IMR-90 (cell line): ENCODE measurements around the gene NPS. TPM values are rescaled to one million over a fixed set of nuclear protein-coding genes. Genes with fewer than 3 reads are reported as not detected.

Source experiments
- ATAC-seq: fragments of 200-7000 bp; cut with Tn5 transposase; 2 replicates; pipeline ENCODE4 v1.9.1; 2020; ENCODE audit warnings: low read depth, mild to moderate bottlenecking, moderate library complexity
- Bru-seq: library from RNA; stranded (reverse); fragments of 400-500 nt; gene quantifications from one replicate; lab custom pipeline; 2021; lab: Mats Ljungman, UMichigan
- BruChase-seq, 2 experiments: library from RNA; stranded (reverse); fragments of 400-500 nt; gene quantifications; one replicate each; lab custom pipeline; 2021; lab: Mats Ljungman, UMichigan
- BruUV-seq: library from RNA; stranded (reverse); fragments of 400-500 nt; replicated peaks from 2 replicates; lab custom pipeline; 2021; lab: Mats Ljungman, UMichigan
- CTCF ChIA-PET: fragments of 300-600 bp; formaldehyde crosslinking; extraction: SDS; loops from one replicate; lab custom pipeline; 2021; ENCODE audit warnings: antibody characterized with exemption; lab: Yijun Ruan, JAX
- POLR2A ChIA-PET: fragments of 300-600 bp; sonication (Branson Sonifier 250); formaldehyde crosslinking; loops from one replicate; lab custom pipeline; 2022; ENCODE audit warnings: antibody characterized with exemption; ENCODE audit not compliant: unreplicated experiment; lab: Charles Lee
- DNase-seq: peaks from one replicate; pipeline ENCODE4 v3.0.0; 2013
- H2AFZ ChIP-seq: replicated peaks from 2 replicates; pipeline ENCODE3; 2013; ENCODE audit warnings: low read length, mild to moderate bottlenecking; ENCODE audit not compliant: poor library complexity
- H2AK5ac ChIP-seq: 2 replicates; pipeline ENCODE4 v1.6.1; 2013; ENCODE audit warnings: low read depth, low read length, inconsistent platforms
- H2AK9ac ChIP-seq: replicated peaks from 2 replicates; pipeline ENCODE3; 2013; ENCODE audit warnings: mild to moderate bottlenecking, low read depth, low read length, moderate library complexity; ENCODE audit not compliant: poor library complexity
- H2BK120ac ChIP-seq: 2 replicates; pipeline ENCODE4 v1.6.1; 2013; ENCODE audit warnings: low read depth, low read length, inconsistent platforms
- H2BK15ac ChIP-seq: 3 replicates; pipeline ENCODE4 v1.6.1; 2013; ENCODE audit warnings: low read depth, low read length, inconsistent platforms
- H2BK20ac ChIP-seq: 2 replicates; pipeline ENCODE4 v1.6.1; 2013; ENCODE audit warnings: low read depth, mild to moderate bottlenecking, inconsistent platforms, low read length, moderate library complexity
- H2BK5ac ChIP-seq: 2 replicates; pipeline ENCODE4 v1.6.1; 2013; ENCODE audit warnings: mild to moderate bottlenecking, low read depth, low read length, inconsistent platforms; ENCODE audit not compliant: poor library complexity, severe bottlenecking
- H3K14ac ChIP-seq: replicated peaks from 2 replicates; pipeline ENCODE4 v1.6.1; 2013; ENCODE audit warnings: low read depth, low read length, inconsistent platforms
- H3K18ac ChIP-seq: 2 replicates; pipeline ENCODE4 v1.6.1; 2013; ENCODE audit warnings: low read depth, low read length, control low read depth
- H3K23ac ChIP-seq: 2 replicates; pipeline ENCODE4 v1.6.1; 2013; ENCODE audit warnings: low read depth, low read length, inconsistent platforms
- H3K27ac ChIP-seq: 2 replicates; pipeline ENCODE4 v1.5.1; 2013; ENCODE audit warnings: mild to moderate bottlenecking, control low read depth, low read length; ENCODE audit not compliant: insufficient read depth
- H3K27me3 ChIP-seq: 2 replicates; pipeline ENCODE4 v1.6.1; 2013; ENCODE audit warnings: low read length; ENCODE audit not compliant: control insufficient read depth, insufficient read depth
- H3K36me3 ChIP-seq: 2 replicates; pipeline ENCODE4 v1.6.1; 2013; ENCODE audit warnings: low read length, mixed read lengths; ENCODE audit not compliant: control insufficient read depth, insufficient read depth
- H3K4ac ChIP-seq: 2 replicates; pipeline ENCODE4 v1.6.1; 2013; ENCODE audit warnings: low read depth, low read length, inconsistent platforms
- H3K4me1 ChIP-seq: 2 replicates; pipeline ENCODE4 v1.6.1; 2013; ENCODE audit warnings: low read length, mixed read lengths; ENCODE audit not compliant: control insufficient read depth, insufficient read depth
- H3K4me2 ChIP-seq: 2 replicates; pipeline ENCODE4 v1.6.1; 2013; ENCODE audit warnings: low read depth, mild to moderate bottlenecking, control low read depth, low read length, moderate library complexity
- H3K4me3 ChIP-seq: 2 replicates; pipeline ENCODE4 v1.5.1; 2013; ENCODE audit warnings: low read depth, mild to moderate bottlenecking, control low read depth, low read length, moderate library complexity; ENCODE audit not compliant: insufficient read depth
- H3K56ac ChIP-seq: 2 replicates; pipeline ENCODE4 v1.6.1; 2013; ENCODE audit warnings: low read length, inconsistent platforms; ENCODE audit not compliant: insufficient read depth; ENCODE audit errors: extremely low read depth
- H3K79me1 ChIP-seq, 2 experiments: 2 replicates each; pipeline ENCODE4 v1.6.1; 2013; ENCODE audit warnings: low read length in 2 of 2, inconsistent platforms in 1 of 2, low read depth in 1 of 2
- H3K9ac ChIP-seq: 2 replicates; pipeline ENCODE4 v1.6.1; 2013; ENCODE audit warnings: low read depth, low read length, control low read depth
- H3K9me1 ChIP-seq: 2 replicates; pipeline ENCODE4 v1.6.1; 2013; ENCODE audit warnings: low read length, inconsistent platforms; ENCODE audit not compliant: insufficient read depth
- H3K9me3 ChIP-seq: 2 replicates; pipeline ENCODE4 v1.6.1; 2013; ENCODE audit warnings: low read length; ENCODE audit not compliant: control insufficient read depth, insufficient read depth
- H4K20me1 ChIP-seq: 2 replicates; pipeline ENCODE4 v1.6.1; 2013; ENCODE audit warnings: low read length, inconsistent platforms; ENCODE audit not compliant: insufficient read depth
- H4K5ac ChIP-seq: 2 replicates; pipeline ENCODE4 v1.6.1; 2013; ENCODE audit warnings: mild to moderate bottlenecking, low read depth, low read length, control low read depth
- H4K8ac ChIP-seq, 2 experiments: 2 replicates each; pipeline ENCODE4 v1.6.1; 2013; ENCODE audit warnings: low read depth in 2 of 2, low read length in 2 of 2, control low read depth in 1 of 2, inconsistent platforms in 1 of 2
- H4K91ac ChIP-seq: 2 replicates; pipeline ENCODE4 v1.6.1; 2013; ENCODE audit warnings: low read depth, low read length, inconsistent platforms; ENCODE audit not compliant: insufficient read depth
- BHLHE40 ChIP-seq: fragments of 150-350 bp; IDR thresholded peaks from 2 replicates; pipeline ENCODE4 v1.6.1; 2016; ENCODE audit warnings: mild to moderate bottlenecking, low read depth, low read length
- CEBPB ChIP-seq: IDR thresholded peaks from 2 replicates; pipeline ENCODE4 v1.6.1; 2012; ENCODE audit warnings: low read depth, low read length, improper control_type of control experiment
- CHD1 ChIP-seq: IDR thresholded peaks from 2 replicates; pipeline ENCODE4 v1.6.1; 2012; ENCODE audit warnings: low read depth, low read length, improper control_type of control experiment
- CTCF ChIP-seq: conservative IDR thresholded peaks from 2 replicates; pipeline ENCODE4 v1.5.1; 2012; ENCODE audit warnings: mild to moderate bottlenecking, low read depth, low read length, improper control_type of control experiment
- ELK1 ChIP-seq: fragments of 150-350 bp; IDR thresholded peaks from 2 replicates; pipeline ENCODE4 v1.6.1; 2016; ENCODE audit warnings: low read depth, mild to moderate bottlenecking, low read length, moderate library complexity, borderline replicate concordance
- FOS ChIP-seq: fragments of 150-350 bp; IDR thresholded peaks from 2 replicates; pipeline ENCODE4 v1.6.1; 2016; ENCODE audit warnings: low read depth, low read length
- MAFK ChIP-seq: IDR thresholded peaks from 2 replicates; pipeline ENCODE4 v1.6.1; 2012; ENCODE audit warnings: low read depth, low read length, improper control_type of control experiment
- MAZ ChIP-seq: IDR thresholded peaks from 2 replicates; pipeline ENCODE4 v1.6.1; 2012; ENCODE audit warnings: low read depth, mild to moderate bottlenecking, low read length, improper control_type of control experiment, moderate library complexity, borderline replicate concordance
- MXI1 ChIP-seq: IDR thresholded peaks from 2 replicates; pipeline ENCODE4 v1.6.1; 2012; ENCODE audit warnings: low read depth, mild to moderate bottlenecking, low read length, moderate library complexity, borderline replicate concordance
- NFE2L2 ChIP-seq: fragments of 150-350 bp; IDR thresholded peaks from 2 replicates; pipeline ENCODE4 v1.6.1; 2016; ENCODE audit warnings: low read depth, mild to moderate bottlenecking, low read length
- POLR2A ChIP-seq: IDR thresholded peaks from 2 replicates; pipeline ENCODE4 v1.6.1; 2012; ENCODE audit warnings: mild to moderate bottlenecking, low read depth, low read length
- RAD21 ChIP-seq: IDR thresholded peaks from 2 replicates; pipeline ENCODE4 v1.6.1; 2012; ENCODE audit warnings: low read length, improper control_type of control experiment
- RCOR1 ChIP-seq: IDR thresholded peaks from 2 replicates; pipeline ENCODE4 v1.6.1; 2012; ENCODE audit warnings: mild to moderate bottlenecking, low read length, improper control_type of control experiment; ENCODE audit not compliant: insufficient replicate concordance
- RFX5 ChIP-seq: IDR thresholded peaks from 2 replicates; pipeline ENCODE4 v1.8.0; 2012; ENCODE audit warnings: low read depth, mild to moderate bottlenecking, low read length, moderate library complexity
- SMC3 ChIP-seq: fragments of 150-350 bp; IDR thresholded peaks from 2 replicates; pipeline ENCODE4 v1.6.1; 2016; ENCODE audit warnings: low read depth, mild to moderate bottlenecking, antibody characterized with exemption, low read length, moderate library complexity
- USF2 ChIP-seq: fragments of 150-350 bp; IDR thresholded peaks from 2 replicates; pipeline ENCODE4 v1.6.1; 2017; ENCODE audit warnings: mild to moderate bottlenecking, antibody characterized with exemption, low read length, low read depth
- WGBS, 2 experiments: methylation state at CpG; one replicate each; pipeline versions ENCODE4 v1.1.5 to v1.1.7; 2013; ENCODE audit warnings: missing lambda C conversion rate in 2 of 2; ENCODE audit not compliant: insufficient read length in 1 of 2; ENCODE audit errors: extremely low coverage in 2 of 2; 5-methylcytosine and 5-hydroxymethylcytosine counted together
- dilution Hi-C: fragments of 300-500 bp; cut with HindIII; formaldehyde crosslinking; loops from one replicate; pipeline ENCODE4 v1.14.3; 2018; ENCODE audit warnings: low sequenced_read_pairs; ENCODE audit not compliant: unreplicated experiment
- in situ Hi-C: fragments of 300-500 bp; cut with MboI; formaldehyde crosslinking; loops from 3 replicates; pipeline ENCODE4 v1.14.3; 2019; ENCODE audit warnings: low sequenced_read_pairs, inconsistent platforms, mixed read lengths
- intact Hi-C: fragments of 100-400 bp; cut with micrococcal nuclease; formaldehyde crosslinking; loops from 2 replicates; pipeline ENCODE4 v1.10.0; 2022
- long read RNA-seq: library from polyadenylated mRNA; unstranded; transcript quantifications from one replicate; pipeline ENCODE4 v2.0.0, GENCODE V29; 2021; ENCODE audit not compliant: unreplicated experiment
- polyA plus RNA-seq, 3 experiments: library from polyadenylated mRNA; depleted of rRNA; stranded (reverse); fragments of >200 nt; gene quantifications; 2 replicates each; pipeline ENCODE4 v1.2.3, GENCODE V29; 2012; ENCODE audit warnings: low replicate concordance in 1 of 3
- total RNA-seq: library from RNA; depleted of rRNA; stranded (reverse); fragments of >200 nt; gene quantifications from 2 replicates; pipeline ENCODE4 v1.2.3, GENCODE V29; 2012; rRNA removed

The NPS gene
- total RNA-seq (not detected in 2 replicates), polyA plus RNA-seq (2012; rRNA removed) (not detected in 2 replicates), Bru-seq, nascent RNA (not detected), BruChase-seq, experiment 1, labeled RNA remaining after a 6-hour chase (not detected), BruChase-seq, experiment 2, labeled RNA remaining after a 2-hour chase (not detected)
- not detected in 2 replicates for polyA plus RNA-seq (2012; cell fraction: cytosol; rRNA removed)
- polyA plus RNA-seq (2012; cell fraction: nucleus; rRNA removed; ENCODE audit: low replicate concordance) = not detected in 2 replicates
- long read RNA-seq = 0 reads

- no peak for TF ChIP-seq RFX5
- TF ChIP-seq MXI1 = no peak
- TF ChIP-seq CEBPB = no peak
- TF ChIP-seq MAZ = no peak
- no peak for TF ChIP-seq POLR2A
- no peak for TF ChIP-seq RAD21
- TF ChIP-seq MAFK = no peak
- no peak for TF ChIP-seq FOS
- TF ChIP-seq BHLHE40 = no peak
- TF ChIP-seq ELK1 = no peak
- no peak for TF ChIP-seq CHD1
- TF ChIP-seq RCOR1 = no peak
- TF ChIP-seq CTCF = no peak
- no peak for TF ChIP-seq USF2
- no peak for TF ChIP-seq NFE2L2
- TF ChIP-seq SMC3 = no peak
- H3K9me3 ChIP-seq = 0 out of 2 replicates have a peak, but pooled peaks cover 2% of the 10 kb centered on the region
- H3K4ac ChIP-seq = no peak within 1 kb of the TSS
- no peak within 1 kb of the TSS for H3K14ac ChIP-seq
- no TSS peak for BruUV-seq
- H2BK20ac ChIP-seq = no peak within 1 kb of the TSS
- no peak within 1 kb of the TSS for H3K56ac ChIP-seq
- H3K23ac ChIP-seq = no peak within 1 kb of the TSS
- no peak for ATAC-seq
- H2BK120ac ChIP-seq = no peak within 1 kb of the TSS
- no peak within 1 kb of the TSS for H2AK5ac ChIP-seq
- POLR2A ChIA-PET = no interaction called here
- no peak within 1 kb of the TSS for H4K91ac ChIP-seq
- no peak for DNase-seq
- no peaks in the 10 kb centered on the region for H3K36me3 ChIP-seq
- intact Hi-C loops = no loop called here
- no peak within 1 kb of the TSS for H2AK9ac ChIP-seq
- CTCF ChIA-PET = interaction anchor here (0.6 kb wide), 1 partner anchor 1613 kb away, joined by 4 read pairs; no protein-coding TSS in a partner anchor
- H3K4me2 ChIP-seq = no peak within 1 kb of the TSS
- dilution Hi-C loops = no loop called here
- no peak within 1 kb of the TSS for H3K9ac ChIP-seq
- no peaks in the 10 kb centered on the region for H3K9me1 ChIP-seq
- H4K20me1 ChIP-seq = no peaks in the 10 kb centered on the region
- H3K4me3 ChIP-seq = no peak within 1 kb of the TSS
- H4K8ac ChIP-seq = no peak within 1 kb of the TSS
- no peak within 1 kb of the TSS for H3K27ac ChIP-seq
- H3K18ac ChIP-seq = no peak within 1 kb of the TSS
- in situ Hi-C loops = no loop called here
- H3K27me3 ChIP-seq = no peaks in the 10 kb centered on the region
- no peak within 1 kb of the TSS for H2AFZ ChIP-seq
- no peak within 1 kb of the TSS for H4K5ac ChIP-seq
- H3K4me1 ChIP-seq = no peaks in the 10 kb centered on the region
- H2BK5ac ChIP-seq = no peak within 1 kb of the TSS
- no peaks in the 10 kb centered on the region for H3K79me1 ChIP-seq
- WGBS, 2 experiments = no CpG with 5 or more reads among the region's 4 CpGs
- H2BK15ac ChIP-seq = no peak within 1 kb of the TSS
Observed at GRCh38 chr10:127549009-127549408, at the start of gene NPS. Gene NPS (plus strand): TSS chr10:127549309. CDS start chr10:127549369, 60 bp downstream.
